Thymus (tissue), 11 donors: Measurements from ENCODE around the gene PSEN1. TPM values are rescaled to one million over a fixed set of nuclear protein-coding genes. Genes with fewer than 3 reads are reported as not detected.

Source experiments
- DNase-seq, 9 donors: peaks; one replicate each; pipeline ENCODE4 v3.0.0-alpha.2; 2013; ENCODE audit warnings: low spot score in 9 of 9, low read depth in 6 of 9, missing footprints in 1 of 9
- H3K27ac ChIP-seq, 2 donors: one replicate each; pipeline ENCODE4 v1.5.1; 2013; ENCODE audit warnings: control low read depth in 1 of 2, low read depth in 1 of 2, low read length in 1 of 2, mild to moderate bottlenecking in 1 of 2, moderate library complexity in 1 of 2
- H3K27me3 ChIP-seq, 2 donors: one replicate each; pipeline ENCODE4 v1.5.1; 2013; ENCODE audit warnings: low read length in 1 of 2; ENCODE audit not compliant: control insufficient read depth in 2 of 2, insufficient read depth in 1 of 2
- H3K36me3 ChIP-seq, 2 donors: one replicate each; pipeline ENCODE4 v1.5.1; 2013; ENCODE audit warnings: low read length in 1 of 2, mild to moderate bottlenecking in 1 of 2, moderate library complexity in 1 of 2; ENCODE audit not compliant: control insufficient read depth in 2 of 2, insufficient read depth in 2 of 2
- H3K4me1 ChIP-seq, 2 donors: one replicate each; pipeline ENCODE4 v1.5.1; 2013; ENCODE audit warnings: low read length in 2 of 2; ENCODE audit not compliant: control insufficient read depth in 2 of 2, insufficient read depth in 2 of 2
- H3K4me3 ChIP-seq, 2 donors: one replicate each; pipeline ENCODE4 v1.5.1; 2013; ENCODE audit warnings: low read length in 2 of 2, control low read depth in 1 of 2, mild to moderate bottlenecking in 1 of 2
- H3K9me3 ChIP-seq, 2 donors: one replicate each; pipeline ENCODE4 v1.5.1; 2013; ENCODE audit warnings: low read length in 1 of 2, mild to moderate bottlenecking in 1 of 2; ENCODE audit not compliant: control insufficient read depth in 2 of 2, insufficient read depth in 1 of 2
- WGBS: extraction: QIAGEN DNeasy Blood & Tissue Kit; methylation state at CpG from one replicate; pipeline ENCODE4 v1.1.7; 2013; 5-methylcytosine and 5-hydroxymethylcytosine counted together
- polyA plus RNA-seq: library from polyadenylated mRNA; stranded (reverse); fragments of 200-250 nt; gene quantifications from one replicate; pipeline ENCODE4 v1.2.3, GENCODE V29; 2013
- total RNA-seq: library from RNA; stranded (reverse); fragments of 120-200 nt; gene quantifications from one replicate; pipeline ENCODE4 v1.2.4, GENCODE V29; 2013
- donor health status: healthy.

The PSEN1 gene
- total and polyA plus RNA-seq, 2 donors: 32.0 to 36.4 TPM

- no peaks in the 10 kb centered on the region for H3K4me1 ChIP-seq
- DNase-seq: no peak
- H3K9me3 ChIP-seq: no peaks in the 10 kb centered on the region
- H3K27me3 ChIP-seq: no peaks in the 10 kb centered on the region
- peaks cover 39 to 53% of the 10 kb centered on the region in 2 donors for H3K36me3 ChIP-seq
- no peak overlapping the region for H3K4me3 ChIP-seq
- no peak overlapping the region for H3K27ac ChIP-seq
- 97% methylated on average over 1 of the region's 1 CpG for WGBS
Observed at GRCh38 chr14:73217411-73217810, 81.1 kb downstream of the PSEN1 start.

- Histone ChIP-seq H3K27me3 (no peaks in the 10 kb centered on the region), H3K4me3 (no peak overlapping the region), H3K27ac (no peak overlapping the region), H3K36me3 (peaks cover 32 to 40% of the 10 kb centered on the region in 2 donors), H3K4me1 (no peaks in the 10 kb centered on the region), H3K9me3 (no peaks in the 10 kb centered on the region)
- no peak for DNase-seq
- 98% methylated on average over 4 of the region's 4 CpGs for WGBS
Observed at GRCh38 chr14:73220061-73220460, 83.8 kb downstream of the PSEN1 start.

GRCh38 chr14:73220634-73221033 lies 84.3 kb downstream of the PSEN1 start:
- 98% methylated on average over 5 of the region's 5 CpGs for whole genome bisulfite sequencing

GRCh38 chr14:73221945-73222344 lies 85.6 kb downstream of the PSEN1 start:
- Histone ChIP-seq H3K36me3 (peaks cover 32 to 35% of the 10 kb centered on the region in 2 donors), H3K27me3 (no peaks in the 10 kb centered on the region), H3K27ac (no peak overlapping the region), H3K4me3 (no peak overlapping the region), H3K4me1 (no peaks in the 10 kb centered on the region), H3K9me3 (no peaks in the 10 kb centered on the region)
- 93% methylated on average over 2 of the region's 2 CpGs for WGBS
- DNase-seq: no peak

More at GRCh38 chr14:73220634-73221033, 84.3 kb downstream of the PSEN1 start:
- H3K9me3 ChIP-seq: no peaks in the 10 kb centered on the region
- DNase-seq: no peak
- H3K27ac ChIP-seq: no peak overlapping the region
- peaks cover 32 to 40% of the 10 kb centered on the region in 2 donors for H3K36me3 ChIP-seq
- no peak overlapping the region for H3K4me3 ChIP-seq
- no peaks in the 10 kb centered on the region for H3K4me1 ChIP-seq
- H3K27me3 ChIP-seq: no peaks in the 10 kb centered on the region

- Histone ChIP-seq H3K9me3 (no peaks in the 10 kb centered on the region), H3K27me3 (no peaks in the 10 kb centered on the region), H3K36me3 (peaks cover 24 to 29% of the 10 kb centered on the region in 2 donors), H3K4me3 (no peak overlapping the region), H3K27ac (no peak overlapping the region), H3K4me1 (peaks cover 0 to 2% of the 10 kb centered on the region in 2 donors)
- 95% methylated on average over 5 of the region's 5 CpGs for WGBS
- no peak for DNase-seq
Observed at GRCh38 chr14:73223049-73223448, 86.7 kb downstream of the PSEN1 start.

- DNase-seq: no peak
- Histone ChIP-seq H3K4me1 (peaks cover 0 to 10% of the 10 kb centered on the region in 2 donors), H3K36me3 (peaks cover 7 to 14% of the 10 kb centered on the region in 2 donors), H3K27ac (no peak overlapping the region), H3K27me3 (no peaks in the 10 kb centered on the region), H3K4me3 (no peak overlapping the region), H3K9me3 (no peaks in the 10 kb centered on the region)
- 98% methylated on average over 4 of the region's 4 CpGs for WGBS
Observed at GRCh38 chr14:73225496-73225895, 89.2 kb downstream of the PSEN1 start.

GRCh38 chr14:73227812-73228781 lies 91.8 kb downstream of the PSEN1 start:
- H3K4me3 ChIP-seq: no peak overlapping the region
- H3K27ac ChIP-seq: peak overlapping the region in 1 of 2 donors; percentile 32
- peaks cover 0 to 10% of the 10 kb centered on the region in 2 donors for H3K4me1 ChIP-seq
- 90% methylated on average over 25 of the region's 25 CpGs for WGBS
- no peaks in the 10 kb centered on the region for H3K9me3 ChIP-seq
- DNase-seq: no peak
- H3K27me3 ChIP-seq: peaks cover under 1 to 15% of the 10 kb centered on the region in 2 donors
- H3K36me3 ChIP-seq: peaks cover 3 to 11% of the 10 kb centered on the region in 2 donors

- Histone ChIP-seq H3K4me3 (no peak overlapping the region), H3K27me3 (peaks cover 4 to 34% of the 10 kb centered on the region in 2 donors), H3K36me3 (peaks cover 3 to 11% of the 10 kb centered on the region in 2 donors), H3K4me1 (peaks cover 0 to 10% of the 10 kb centered on the region in 2 donors), H3K27ac (no peak overlapping the region), H3K9me3 (no peaks in the 10 kb centered on the region)
- DNase-seq: no peak
- over 99% methylated on average over 6 of the region's 6 CpGs for WGBS
Observed at GRCh38 chr14:73230051-73230450, 93.7 kb downstream of the PSEN1 start.
